SK-N-SH treated with all-trans-retinoic acid at 6 μM for 48 hours (cell line): ENCODE data around the gene KDSR.

Experiments
- ESRRG ChIP-seq: fragments of 250-450 bp; sonication (Bioruptor Pico); IDR thresholded peaks from 2 replicates; pipeline ENCODE4 v1.6.1; 2021; ENCODE audit warnings: mild to moderate bottlenecking
- GLIS3 ChIP-seq: fragments of 250-450 bp; sonication (Bioruptor Pico); IDR thresholded peaks from 2 replicates; pipeline ENCODE4 v1.5.0; 2020; ENCODE audit warnings: mild to moderate bottlenecking, moderate library complexity
- ZNF8 ChIP-seq: fragments of 450-650 bp; formaldehyde crosslinking; IDR thresholded peaks from 2 replicates; pipeline ENCODE4 v1.5.0; 2020; ENCODE audit warnings: mild to moderate bottlenecking, moderate library complexity
- TF ChIP-seq, protein P1 (sequence below): fragments of 250-450 bp; sonication (Bioruptor Pico); IDR thresholded peaks from 2 replicates; pipeline ENCODE4 v1.5.1; 2020; ENCODE audit warnings: low read depth, mild to moderate bottlenecking, moderate library complexity

- TF ChIP-seq ZNF8 (CRISPR knock-in tag), result no peak
- no peak for TF ChIP-seq ESRRG (CRISPR knock-in tag)
- TF ChIP-seq, protein P1, sequence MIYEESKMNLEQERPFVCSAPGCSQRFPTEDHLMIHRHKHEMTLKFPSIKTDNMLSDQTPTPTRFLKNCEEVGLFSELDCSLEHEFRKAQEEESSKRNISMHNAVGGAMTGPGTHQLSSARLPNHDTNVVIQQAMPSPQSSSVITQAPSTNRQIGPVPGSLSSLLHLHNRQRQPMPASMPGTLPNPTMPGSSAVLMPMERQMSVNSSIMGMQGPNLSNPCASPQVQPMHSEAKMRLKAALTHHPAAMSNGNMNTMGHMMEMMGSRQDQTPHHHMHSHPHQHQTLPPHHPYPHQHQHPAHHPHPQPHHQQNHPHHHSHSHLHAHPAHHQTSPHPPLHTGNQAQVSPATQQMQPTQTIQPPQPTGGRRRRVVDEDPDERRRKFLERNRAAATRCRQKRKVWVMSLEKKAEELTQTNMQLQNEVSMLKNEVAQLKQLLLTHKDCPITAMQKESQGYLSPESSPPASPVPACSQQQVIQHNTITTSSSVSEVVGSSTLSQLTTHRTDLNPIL (CRISPR knock-in tag), result no peak
- no peak for TF ChIP-seq GLIS3 (CRISPR knock-in tag)
Observed at GRCh38 chr18:63282793-63283192, 84.2 kb downstream of the KDSR start.
